GM15510 (cell line): ENCODE results near the gene HILPDA.

Source experiments
- POLR2A ChIP-seq: IDR thresholded peaks from 3 replicates; pipeline ENCODE4 v1.6.1; 2011; ENCODE audit warnings: borderline replicate concordance; ENCODE audit not compliant: insufficient read length; ENCODE audit errors: extremely low read depth

HILPDA gene

GRCh38 chr7:128422037-128422436 is 33.6 kb upstream of the HILPDA start:
- no peak for TF ChIP-seq POLR2A

GRCh38 chr7:128422842-128423241 is 32.8 kb upstream of the HILPDA start:
- TF ChIP-seq POLR2A = no peak

DNA sequence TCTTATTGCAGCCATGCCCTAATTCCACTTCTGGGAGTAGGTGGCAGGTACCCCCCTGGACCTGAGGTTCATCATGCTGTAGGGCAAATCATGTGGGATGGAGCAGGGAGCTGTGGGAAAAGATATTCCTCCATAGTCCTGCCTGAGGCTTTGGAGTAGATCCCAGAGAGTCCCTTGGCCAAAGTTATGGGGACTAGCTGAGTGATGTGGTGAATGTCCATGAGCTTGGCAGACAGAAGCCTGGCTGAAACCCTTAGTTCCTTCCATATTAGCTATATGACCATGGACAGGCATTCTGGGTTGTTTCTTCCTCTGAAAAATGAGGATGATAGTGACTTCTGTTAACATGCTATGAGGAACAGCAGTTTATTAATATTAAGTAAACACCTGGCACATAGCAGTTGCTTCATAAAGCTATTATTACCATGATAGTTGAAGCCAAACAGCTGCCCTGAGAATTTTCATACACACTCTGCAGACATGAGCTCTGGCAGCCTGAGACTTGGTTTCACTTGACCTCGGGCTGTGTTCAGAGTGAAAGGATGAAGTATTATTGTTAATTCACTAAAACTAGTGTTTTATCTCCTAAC is 30.9 kb upstream of the HILPDA start:
- no peak for TF ChIP-seq POLR2A

- no peak for TF ChIP-seq POLR2A
Observed at GRCh38 chr7:128425850-128426249, 29.8 kb upstream of the HILPDA start.

DNA sequence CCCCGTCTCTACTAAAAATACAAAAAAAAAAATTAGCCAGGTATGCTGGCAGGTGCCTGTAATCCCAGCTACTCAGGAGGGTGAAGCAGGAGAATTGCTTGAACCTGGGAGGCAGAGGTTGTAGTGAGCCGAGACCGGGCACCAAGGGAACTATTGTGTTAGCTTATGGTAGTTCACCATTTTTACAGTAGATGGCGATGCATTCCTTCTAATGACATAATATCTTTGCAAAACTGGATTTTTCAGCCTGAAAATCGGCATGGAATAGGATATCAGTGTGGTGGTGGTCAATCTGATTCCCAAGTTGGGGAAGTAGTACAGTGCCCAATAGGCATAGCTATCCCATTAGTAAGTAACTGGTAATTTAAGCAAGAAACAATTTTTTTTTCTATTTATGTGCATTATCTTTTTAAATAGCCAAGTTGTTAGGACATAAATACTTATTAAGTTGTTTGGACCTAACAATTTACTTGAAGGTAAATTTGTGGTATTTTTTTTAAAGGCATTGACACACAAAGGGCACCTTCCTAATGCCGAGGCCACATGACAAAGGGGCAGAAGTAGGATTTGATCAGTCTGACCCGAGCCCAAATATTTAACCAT is 28.3 kb upstream of the HILPDA start:
- no peak for TF ChIP-seq POLR2A

GRCh38 chr7:128430207-128430606 is 25.5 kb upstream of the HILPDA start:
- no peak for TF ChIP-seq POLR2A

DNA sequence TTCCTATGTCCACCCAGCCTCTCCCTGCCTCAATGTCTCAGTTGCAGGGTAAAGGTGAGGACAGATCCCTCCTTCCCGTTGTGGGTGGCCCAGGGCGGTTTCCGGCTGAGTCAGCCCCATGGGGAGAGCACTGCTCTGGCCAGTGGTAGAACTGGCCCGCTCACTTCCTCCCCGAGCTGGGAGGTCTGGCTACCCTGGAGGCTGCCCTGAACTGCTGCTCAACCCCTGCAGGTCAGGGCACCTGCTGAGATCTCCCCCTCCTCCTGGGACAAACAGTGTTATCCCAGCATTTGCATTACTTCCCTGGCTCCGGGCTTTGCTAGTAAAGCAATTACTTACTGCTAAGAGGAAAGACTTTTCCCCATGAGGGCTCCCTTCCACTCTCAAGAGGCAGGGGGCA is 24.5 kb upstream of the HILPDA start:
- no peak for TF ChIP-seq POLR2A

- TF ChIP-seq POLR2A = no peak
Observed at GRCh38 chr7:128431754-128432153, 23.9 kb upstream of the HILPDA start.

- TF ChIP-seq POLR2A = no peak
Observed at GRCh38 chr7:128434413-128435326, 21.0 kb upstream of the HILPDA start.

DNA sequence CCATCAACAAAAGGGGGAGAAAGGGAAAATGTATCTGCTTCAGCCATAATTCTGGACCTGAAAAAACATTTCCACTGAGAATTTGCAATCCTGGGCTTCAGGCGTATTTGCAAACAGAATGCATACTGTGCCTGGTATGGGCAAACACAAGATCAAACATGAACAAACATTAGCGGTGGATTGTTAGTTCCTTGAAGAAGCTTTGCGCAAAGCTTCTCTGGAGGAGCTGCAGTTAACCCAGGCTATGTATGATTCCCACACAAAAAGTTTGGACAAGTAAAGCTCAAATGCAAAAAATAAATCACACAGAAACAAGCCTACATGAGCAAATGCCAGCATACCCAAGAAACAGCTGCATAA is 20.4 kb upstream of the HILPDA start:
- TF ChIP-seq POLR2A = no peak

DNA sequence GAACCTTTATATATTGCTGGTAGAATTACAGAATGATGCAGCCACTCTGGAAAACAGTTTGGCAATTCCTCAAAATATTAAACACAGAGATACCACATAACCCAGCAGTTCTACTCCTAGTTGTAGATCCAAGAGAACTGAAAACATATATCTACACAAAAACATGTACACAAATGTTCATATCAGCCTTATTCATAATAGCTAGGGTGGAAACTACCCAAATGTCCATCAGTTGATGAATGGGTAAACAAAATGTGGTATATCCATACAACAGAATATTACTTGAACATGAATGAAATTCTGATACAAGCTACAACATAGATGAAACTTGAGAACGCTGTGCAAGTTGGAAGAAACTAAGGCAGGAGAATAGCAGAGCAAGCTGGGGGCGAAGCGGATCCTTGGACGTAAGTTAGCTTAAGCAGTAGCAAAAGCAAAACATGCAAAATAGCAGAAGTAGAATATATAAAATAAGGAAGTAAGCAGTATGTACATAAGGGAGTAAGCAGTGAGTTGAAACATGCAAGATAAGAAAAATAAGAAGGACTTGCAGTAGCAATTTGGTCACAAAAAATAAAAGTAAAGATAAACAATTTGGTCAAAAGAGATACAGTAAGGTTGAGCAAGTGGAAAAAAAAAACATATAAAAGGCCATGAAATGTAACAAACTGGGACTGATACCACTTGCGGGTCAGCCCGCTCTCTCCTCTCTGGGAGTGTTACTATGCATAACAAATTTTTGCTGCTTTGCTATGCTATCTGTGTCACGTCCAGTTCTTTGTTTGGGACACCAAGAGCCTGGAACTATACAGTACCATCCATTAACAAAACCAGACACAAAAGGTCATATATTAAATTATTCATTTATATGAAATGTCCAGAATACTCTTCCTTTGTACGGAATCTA is 18.0 kb upstream of the HILPDA start:
- TF ChIP-seq POLR2A = no peak

DNA sequence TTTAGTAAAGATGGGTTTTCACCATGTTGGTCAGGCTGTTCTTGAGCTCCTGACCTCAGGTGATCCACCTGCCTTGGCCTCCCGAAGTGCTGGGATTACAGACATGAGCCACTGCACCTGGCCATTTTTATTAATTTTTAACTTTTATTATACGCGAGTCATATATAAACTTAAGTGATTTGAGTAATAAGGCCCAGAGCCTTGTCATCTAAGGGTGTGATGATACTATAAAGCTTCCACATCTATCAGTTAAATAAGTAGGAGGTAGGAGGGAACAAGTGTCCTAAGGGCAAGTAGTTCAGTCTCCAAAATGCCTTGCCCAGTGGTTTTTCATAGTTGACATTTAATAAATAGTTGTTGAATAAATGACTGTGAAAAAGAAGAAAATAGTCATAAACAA is 13.3 kb upstream of the HILPDA start:
- TF ChIP-seq POLR2A = no peak

- TF ChIP-seq POLR2A = no peak
Observed at GRCh38 chr7:128443831-128444600, 11.7 kb upstream of the HILPDA start.

- TF ChIP-seq POLR2A = no peak
Observed at GRCh38 chr7:128446306-128446705, 9.4 kb upstream of the HILPDA start.
